H1 (cell line): ENCODE measurements around the gene ODF2L. TPM values are rescaled to one million over a fixed set of nuclear protein-coding genes. Genes with fewer than 3 reads are reported as not detected.

ENCODE experiments used
- CTCF ChIA-PET: fragments of 300-600 bp; sonication (Branson Sonifier 250); formaldehyde crosslinking; loops from one replicate; lab custom pipeline; 2021; ENCODE audit not compliant: partially characterized antibody; lab: Charles Lee
- POLR2A ChIA-PET: fragments of 300-600 bp; sonication (Branson Sonifier 250); formaldehyde crosslinking; loops from one replicate; lab custom pipeline; 2021; ENCODE audit warnings: inconsistent platforms; ENCODE audit not compliant: partially characterized antibody; lab: Charles Lee
- DNase-seq, 2 experiments: peaks; one replicate each; pipeline versions ENCODE4 v3.0.0 to v3.0.0-alpha.2; 2010 to 2022; ENCODE audit warnings: low spot score in 2 of 2, low read depth in 1 of 2, mixed read lengths in 1 of 2
- FAIRE-seq: peaks from 2 replicates; lab custom pipeline; 2011; peaks lifted over from hg19 to GRCh38; lab: Jason Lieb, UNC
- H2AFZ ChIP-seq: 2 replicates; pipeline ENCODE4 v1.8.1; 2012; ENCODE audit warnings: low read length, inconsistent platforms
- H2AK5ac ChIP-seq: 2 replicates; pipeline ENCODE4 v1.6.1; 2013; ENCODE audit warnings: low read depth, low read length
- H2BK120ac ChIP-seq: replicated peaks from 2 replicates; pipeline ENCODE3; 2013; ENCODE audit warnings: low read depth, low read length, inconsistent platforms
- H2BK12ac ChIP-seq: 2 replicates; pipeline ENCODE4 v1.6.1; 2013; ENCODE audit warnings: low read depth, low read length
- H2BK15ac ChIP-seq: 2 replicates; pipeline ENCODE4 v1.6.1; 2013; ENCODE audit warnings: low read length
- H2BK20ac ChIP-seq: 2 replicates; pipeline ENCODE4 v1.6.1; 2013; ENCODE audit warnings: low read length
- H2BK5ac ChIP-seq: 2 replicates; pipeline ENCODE4 v1.6.1; 2013; ENCODE audit warnings: low read depth, low read length
- H3K14ac ChIP-seq: 2 replicates; pipeline ENCODE4 v1.6.1; 2013; ENCODE audit warnings: inconsistent platforms; ENCODE audit not compliant: insufficient read length
- H3K18ac ChIP-seq: 2 replicates; pipeline ENCODE4 v1.6.1; 2013; ENCODE audit warnings: low read length; ENCODE audit errors: extremely low read depth
- H3K23ac ChIP-seq: 2 replicates; pipeline ENCODE4 v1.6.1; 2013; ENCODE audit warnings: inconsistent platforms; ENCODE audit not compliant: insufficient read length
- H3K23me2 ChIP-seq: 2 replicates; pipeline ENCODE4 v1.6.1; 2013; ENCODE audit warnings: low read depth, low read length
- H3K27ac ChIP-seq: 2 replicates; pipeline ENCODE4 v1.6.1; 2011; ENCODE audit warnings: low read depth, low read length, inconsistent platforms
- H3K27me3 ChIP-seq, 4 experiments: replicated peaks in 1 of 4; 1 replicate in 1 of 4; 2 replicates in 3 of 4; pipeline versions ENCODE4 v1.6.1 to v1.8.1; 2011 to 2013; ENCODE audit warnings: low read length in 3 of 4, mild to moderate bottlenecking in 3 of 4, inconsistent platforms in 2 of 4, mixed read lengths in 2 of 4, moderate library complexity in 1 of 4; ENCODE audit not compliant: control insufficient read depth in 3 of 4, insufficient read depth in 3 of 4; ENCODE audit errors: extremely low read depth in 1 of 4
- H3K36me3 ChIP-seq, 4 experiments: 2 replicates each; pipeline versions ENCODE4 v1.6.1 to v1.8.1; 2011 to 2013; ENCODE audit warnings: mild to moderate bottlenecking in 4 of 4, low read length in 3 of 4, moderate library complexity in 2 of 4, control low read depth in 1 of 4, inconsistent platforms in 1 of 4; ENCODE audit not compliant: insufficient read depth in 4 of 4, control insufficient read depth in 2 of 4
- H3K4ac ChIP-seq: replicated peaks from 2 replicates; pipeline ENCODE3; 2013; ENCODE audit warnings: low read length, low read depth, mixed read lengths, inconsistent platforms; ENCODE audit not compliant: insufficient read length
- H3K4me1 ChIP-seq, 4 experiments: replicated peaks in 1 of 4; 1 replicate in 1 of 4; 2 replicates in 3 of 4; pipeline versions ENCODE4 v1.6.1 to v1.8.1; 2011 to 2013; ENCODE audit warnings: low read length in 3 of 4, inconsistent platforms in 2 of 4, mixed read lengths in 1 of 4; ENCODE audit not compliant: insufficient read depth in 4 of 4, control insufficient read depth in 3 of 4
- H3K4me2 ChIP-seq, 2 experiments: 2 replicates each; pipeline versions ENCODE4 v1.6.1 to v1.8.1; 2011 to 2013; ENCODE audit warnings: low read depth in 2 of 2, low read length in 2 of 2, control low read depth in 1 of 2, inconsistent platforms in 1 of 2, mild to moderate bottlenecking in 1 of 2; ENCODE audit not compliant: insufficient read depth in 1 of 2
- H3K4me3 ChIP-seq, 4 experiments: fragments of 200-600, 300-600 bp in 1 of 4; sonication (generic), shearing (Covaris generic), sonication (Bioruptor Twin) in 1 of 4; 2 replicates each; pipeline versions ENCODE4 v1.5.1 to v1.8.1; 2011 to 2016; ENCODE audit warnings: low read length in 4 of 4, low read depth in 3 of 4, control low read depth in 2 of 4, inconsistent platforms in 2 of 4, mild to moderate bottlenecking in 2 of 4, mixed read lengths in 1 of 4, moderate library complexity in 1 of 4; ENCODE audit not compliant: insufficient read depth in 2 of 4; ENCODE audit errors: extremely low read depth in 1 of 4
- H3K56ac ChIP-seq: replicated peaks from 2 replicates; pipeline ENCODE3; 2013; ENCODE audit warnings: low read depth, mild to moderate bottlenecking, mixed read lengths, low read length, inconsistent platforms; ENCODE audit not compliant: insufficient read length
- H3K79me1 ChIP-seq: 2 replicates; pipeline ENCODE4 v1.6.1; 2013; ENCODE audit warnings: low read depth, low read length, control low read depth
- H3K79me2 ChIP-seq, 2 experiments: 2 replicates each; pipeline versions ENCODE4 v1.6.1 to v1.8.1; 2012 to 2013; ENCODE audit warnings: low read length in 2 of 2, mild to moderate bottlenecking in 2 of 2, inconsistent platforms in 1 of 2; ENCODE audit not compliant: insufficient read depth in 2 of 2, control insufficient read depth in 1 of 2
- H3K9ac ChIP-seq, 4 experiments: replicated peaks in 1 of 4; 1 replicate in 1 of 4; 2 replicates in 3 of 4; pipeline versions ENCODE4 v1.6.1 to v1.8.1; 2011 to 2013; ENCODE audit warnings: low read depth in 3 of 4, low read length in 3 of 4, control low read depth in 2 of 4, mild to moderate bottlenecking in 2 of 4, moderate library complexity in 2 of 4, inconsistent platforms in 1 of 4; ENCODE audit errors: extremely low read depth in 1 of 4
- H3K9me3 ChIP-seq, 2 experiments: 2 replicates each; pipeline versions ENCODE4 v1.6.1 to v1.8.1; 2012 to 2013; ENCODE audit warnings: mild to moderate bottlenecking in 2 of 2, moderate library complexity in 2 of 2, control low read depth in 1 of 2, inconsistent platforms in 1 of 2, low read depth in 1 of 2, low read length in 1 of 2, mixed read lengths in 1 of 2; ENCODE audit not compliant: insufficient read depth in 2 of 2
- H4K20me1 ChIP-seq, 2 experiments: replicated peaks in 1 of 2; 2 replicates each; pipeline versions ENCODE3 to v1.8.1; 2011 to 2013; ENCODE audit warnings: inconsistent platforms in 2 of 2, low read length in 2 of 2, mild to moderate bottlenecking in 1 of 2; ENCODE audit not compliant: insufficient read depth in 2 of 2, control insufficient read depth in 1 of 2
- H4K5ac ChIP-seq: 2 replicates; pipeline ENCODE4 v1.6.1; 2013; ENCODE audit warnings: low read length, low read depth, mixed read lengths, inconsistent platforms; ENCODE audit not compliant: insufficient read length
- H4K8ac ChIP-seq: 2 replicates; pipeline ENCODE4 v1.8.0; 2013; ENCODE audit warnings: mild to moderate bottlenecking, moderate library complexity, low read length, inconsistent platforms; ENCODE audit not compliant: insufficient read depth; ENCODE audit errors: extremely low read depth
- H4K91ac ChIP-seq: replicated peaks from 2 replicates; pipeline ENCODE3; 2013; ENCODE audit warnings: low read length, mixed read lengths, inconsistent platforms; ENCODE audit not compliant: insufficient read length
- WGBS, 2 experiments: shearing (Covaris generic) in 1 of 2; methylation state at CpG; one replicate each; pipeline versions ENCODE4 v1.1.6 to v1.1.7; 2013 to 2015; ENCODE audit warnings: low lambda C conversion rate in 2 of 2, mixed read lengths in 2 of 2, inconsistent platforms in 1 of 2, low coverage in 1 of 2, missing lambda C conversion rate in 1 of 2; ENCODE audit not compliant: insufficient replicate concordance in 2 of 2, insufficient coverage in 1 of 2, insufficient read length in 1 of 2; ENCODE audit errors: extremely low coverage in 1 of 2, missing lambda C conversion rate in 1 of 2; 5-methylcytosine and 5-hydroxymethylcytosine counted together
- polyA plus RNA-seq, 7 experiments: library from polyadenylated mRNA; depleted of rRNA in 3 of 7; stranded (reverse) in 5 of 7; unstranded in 2 of 7; fragments of >200 nt in 5 of 7; fragments of 200-250 nt in 2 of 7; gene quantifications; 1 replicate in 5 of 7; 2 replicates in 1 of 7; 4 replicates in 1 of 7; pipeline versions ENCODE4 v1.2.1 to v1.2.3, GENCODE V29; 2011 to 2013; ENCODE audit warnings: missing spikeins in 2 of 7, mixed read lengths in 2 of 7
- total RNA-seq: library from RNA; stranded (reverse); fragmentation: NEBNext Ultra II Directional; extraction: Animal tissue kit (Norgen Biotek cat#: 25700); gene quantifications from 2 replicates; pipeline ENCODE4 v1.2.1, GENCODE V29; 2021

Gene ODF2L
- total and polyA plus RNA-seq, 2 of the 8 experiments (the other 6 are each of a cell fraction or from before 2014, with no cell fraction given), result 3.2 to 27.1 TPM

DNA sequence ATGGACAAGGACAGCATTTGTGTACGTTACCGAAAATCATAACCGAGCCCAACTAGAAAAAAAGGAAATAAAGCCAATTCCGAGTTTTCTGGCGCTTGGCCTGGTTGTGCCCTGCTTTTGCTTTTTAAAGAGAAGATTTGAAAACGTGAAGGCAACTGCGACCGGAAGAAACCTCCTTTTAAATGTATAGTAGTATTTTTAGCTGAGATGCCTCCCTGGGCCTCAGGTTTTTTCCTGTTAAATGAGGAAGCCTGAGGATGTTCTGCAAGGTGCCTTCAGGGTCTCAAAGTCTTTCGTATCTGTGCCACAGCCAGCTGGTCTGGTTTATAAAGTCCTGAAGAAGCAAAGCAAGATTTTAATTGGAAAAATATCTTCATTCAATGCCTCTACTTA is 371 bp upstream of the ODF2L start:
- 11% methylated on average over 9 of the region's 9 CpGs; no CpG with 5 or more reads in 1 of the 2 experiments for WGBS, 2 experiments
- Histone ChIP-seq H3K4me1 (peaks cover 0 to 7% (median 1%) of the 10 kb centered on the region in 4 experiments; a peak in 3 of 7 replicates), H4K20me1 (no peaks in the 10 kb centered on the region), H3K36me3 (no peaks in the 10 kb centered on the region), H3K4ac (no peak overlapping the region), H3K18ac (no peak overlapping the region), H3K56ac (no peak overlapping the region), H2BK15ac (no peak overlapping the region), H3K4me2 (peak overlapping the region; percentile 76 to 96), H2BK5ac (0 out of 2 replicates have a peak overlapping the region, but pooled peaks have one; percentile 90), H2BK120ac (no peak overlapping the region), H3K27me3 (no peaks in the 10 kb centered on the region), H3K79me1 (no peaks in the 10 kb centered on the region), H3K23ac (no peak overlapping the region), H2AFZ (peak overlapping the region; percentile 95), H4K91ac (no peak overlapping the region), H2BK20ac (no peak overlapping the region), H3K4me3 (peak overlapping the region; percentile 64 to 87 (median 82)), H3K9me3 (no peaks in the 10 kb centered on the region), H2AK5ac (no peak overlapping the region), H3K79me2 (peaks cover 0 to 32% of the 10 kb centered on the region in 2 experiments; a peak in 2 of 4 replicates), H3K27ac (no peak overlapping the region; the same call in 1 of the 2 replicates), H2BK12ac (no peak overlapping the region; the same call in 1 of the 2 replicates), H3K14ac (no peak overlapping the region), H3K9ac (peak overlapping the region in 2 of 4 experiments; percentile 3 to 41; a peak in 3 of 7 replicates), H3K23me2 (peaks cover 6% of the 10 kb centered on the region; the same call in 1 of the 2 replicates), H4K5ac (no peak overlapping the region), H4K8ac (no peak overlapping the region)
- ChIA-PET POLR2A (interaction anchor here (1.0 to 1.4 kb wide), 5 partner anchors 13 to 307 kb away, joined by 3 to 4 read pairs (median 4); partner anchors contain the start of gene SH3GLB1), CTCF (interaction anchor here (0.6 to 2.3 kb wide), 6 partner anchors 10 to 486 kb away, joined by 3 to 6 read pairs (median 4); no protein-coding TSS in a partner anchor)
- no peak for FAIRE-seq
- no peak for DNase-seq
